Right renal cortex interstitium (tissue), 3 donors: ENCODE results near the gene MACROD2. TPM values are rescaled to one million over a fixed set of nuclear protein-coding genes. Genes with fewer than 3 reads are reported as not detected.
"Not testable (repeated sequence)": the region's sequence is repeated elsewhere in the genome, so short reads cannot be mapped to it uniquely, and the experiment has no call there.

Experiments used
- DNase-seq, 3 donors: peaks; one replicate each; pipeline ENCODE4 v3.0.0-alpha.2; 2013; ENCODE audit warnings: low read depth in 3 of 3, low spot score in 2 of 3
- polyA plus RNA-seq, 3 donors: library from polyadenylated mRNA; unstranded; fragments of 120-200 nt; gene quantifications; one replicate each; pipeline ENCODE4 v1.2.1, GENCODE V29; 2013; ENCODE audit not compliant: insufficient read length in 3 of 3

The MACROD2 gene
- polyA plus RNA-seq, 3 donors, result 14.4 to 15.6 (median 14.5) TPM

DNA sequence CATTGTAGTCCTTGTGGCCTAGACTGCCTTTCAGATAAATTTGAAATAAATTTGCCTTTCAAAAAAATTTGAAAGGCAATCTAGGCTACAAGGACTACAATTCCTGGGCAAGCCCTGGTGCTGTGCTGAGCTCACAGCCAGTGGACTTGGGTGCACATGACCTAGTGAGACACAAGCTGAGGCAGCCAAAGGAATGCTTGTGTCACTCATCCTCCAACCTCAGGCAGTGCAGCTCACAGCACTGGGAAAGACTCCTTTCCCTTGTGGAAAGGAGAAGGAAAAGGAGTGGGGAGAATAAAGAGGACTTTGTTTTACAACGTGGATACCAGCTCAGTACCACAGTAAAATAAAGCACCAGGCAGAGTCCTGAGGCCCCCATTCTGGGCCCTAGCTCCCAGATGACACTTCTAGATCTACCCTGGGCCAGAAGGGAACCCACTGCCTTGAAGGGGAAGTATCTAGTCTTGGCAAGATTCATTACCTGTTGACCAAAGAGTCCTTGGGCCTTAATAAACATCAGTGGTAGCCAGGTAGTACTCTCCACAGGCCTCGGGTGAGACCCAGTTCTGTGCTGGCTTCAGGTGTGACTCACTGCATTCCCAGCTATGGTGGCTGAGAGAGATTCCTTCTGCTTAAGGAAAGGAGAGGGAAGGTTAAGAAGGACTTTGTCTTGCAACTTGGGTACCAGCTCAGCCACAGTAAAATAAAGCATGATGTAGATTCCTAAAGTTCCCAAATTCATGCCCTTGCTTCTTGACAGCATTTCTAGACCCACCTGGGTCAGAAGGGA is 1001.8 kb downstream of the MACROD2 start:
- no peak for DNase-seq

- no peak for DNase-seq
These were observed 1002.5 kb downstream of the MACROD2 start for GRCh38 chr20:14997791-14998190.

- no peak for DNase-seq
These were observed 1010.1 kb downstream of the MACROD2 start for GRCh38 chr20:15005300-15005986.

DNA sequence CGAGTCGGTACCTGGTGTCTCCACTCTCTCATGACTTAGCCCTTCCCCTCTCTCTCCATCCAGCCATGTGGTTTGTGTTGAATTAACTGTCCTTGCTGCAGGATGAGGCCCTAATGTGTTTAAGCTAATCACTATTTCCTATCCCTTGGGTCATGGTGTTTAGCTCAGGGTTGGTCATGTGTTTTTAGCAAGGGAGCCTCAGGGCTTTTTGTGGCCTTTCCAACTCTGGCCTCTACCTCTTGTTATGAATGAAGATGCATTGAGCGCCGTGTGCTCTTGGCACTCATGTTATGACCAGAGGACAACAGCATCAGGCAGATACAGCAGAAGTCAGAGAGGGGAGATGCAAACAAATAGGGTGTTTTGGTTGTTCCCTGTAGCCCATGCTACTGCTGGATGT is 1016.3 kb downstream of the MACROD2 start:
- DNase-seq, result no peak

- DNase-seq, result no peak
These were observed 1017.2 kb downstream of the MACROD2 start for GRCh38 chr20:15012566-15012965.

DNA sequence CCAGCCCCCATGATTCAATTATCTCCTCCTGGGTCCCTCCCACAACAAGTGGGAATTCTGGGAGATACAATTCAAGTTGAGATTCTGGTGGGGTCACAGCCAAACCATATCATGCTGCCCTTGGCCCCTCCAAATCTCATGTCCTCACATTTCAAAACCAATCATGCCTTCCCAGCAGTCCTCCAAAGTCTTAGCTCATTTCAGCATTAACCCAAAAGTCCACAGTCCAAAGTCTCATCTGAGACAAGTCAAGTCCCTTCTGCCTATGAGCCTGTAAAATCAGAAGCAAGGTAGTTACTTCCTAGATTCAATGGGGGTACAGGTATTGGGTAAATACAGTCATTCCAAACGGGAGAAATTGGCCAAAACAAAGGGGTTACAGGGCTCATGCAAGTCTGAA is 1021.6 kb downstream of the MACROD2 start:
- not testable (repeated sequence) for DNase-seq

DNA sequence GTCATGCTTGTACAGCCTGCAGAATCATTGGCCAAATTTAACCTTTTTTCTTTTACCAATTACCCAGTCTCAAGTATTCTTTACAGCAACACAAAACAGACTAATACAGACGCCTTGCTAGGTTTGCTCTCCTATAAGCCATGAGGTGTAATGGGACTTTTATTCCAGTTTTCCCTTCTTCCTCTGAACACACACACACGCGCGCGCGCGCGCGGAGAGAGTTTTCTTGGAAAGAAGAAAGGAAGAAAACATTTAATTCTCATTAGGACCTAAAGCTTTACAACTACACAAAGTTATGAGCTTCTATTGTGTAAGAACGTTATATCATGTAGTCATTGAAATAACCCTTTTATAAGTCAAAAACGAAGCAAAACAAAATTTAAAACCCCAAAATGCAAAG is 1023.6 kb downstream of the MACROD2 start:
- no peak for DNase-seq

- no peak for DNase-seq
These were observed 1025.5 kb downstream of the MACROD2 start for GRCh38 chr20:15020845-15021244.

- no peak for DNase-seq
These were observed 1027.6 kb downstream of the MACROD2 start for GRCh38 chr20:15022921-15023320.

DNA sequence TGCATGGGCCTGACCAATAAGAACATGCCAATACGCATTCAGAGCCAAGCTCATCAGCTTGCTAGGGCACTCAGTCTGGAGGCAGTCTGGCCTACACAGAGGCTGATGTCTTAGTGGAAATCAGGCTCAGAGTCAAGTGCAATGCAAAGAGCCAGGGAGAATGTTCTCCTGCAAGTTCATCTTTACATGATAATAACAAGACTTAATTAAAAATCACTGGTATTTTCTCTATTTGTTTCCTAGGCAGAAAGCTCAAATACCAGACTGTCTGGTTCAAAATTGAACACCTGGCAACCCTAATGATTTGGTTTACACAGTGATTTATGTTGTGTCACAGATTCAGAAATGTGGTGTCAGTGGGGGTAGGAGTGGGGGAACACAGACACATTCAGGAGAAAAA is 1031.4 kb downstream of the MACROD2 start:
- DNase-seq, result no peak

- DNase-seq, result no peak
These were observed 1035.5 kb downstream of the MACROD2 start for GRCh38 chr20:15030826-15031225.

GRCh38 chr20:15031546-15032351 is 1036.4 kb downstream of the MACROD2 start:
- DNase-seq, result no peak

GRCh38 chr20:15032352-15032622 is 1037.0 kb downstream of the MACROD2 start:
- DNase-seq, result no peak

DNA sequence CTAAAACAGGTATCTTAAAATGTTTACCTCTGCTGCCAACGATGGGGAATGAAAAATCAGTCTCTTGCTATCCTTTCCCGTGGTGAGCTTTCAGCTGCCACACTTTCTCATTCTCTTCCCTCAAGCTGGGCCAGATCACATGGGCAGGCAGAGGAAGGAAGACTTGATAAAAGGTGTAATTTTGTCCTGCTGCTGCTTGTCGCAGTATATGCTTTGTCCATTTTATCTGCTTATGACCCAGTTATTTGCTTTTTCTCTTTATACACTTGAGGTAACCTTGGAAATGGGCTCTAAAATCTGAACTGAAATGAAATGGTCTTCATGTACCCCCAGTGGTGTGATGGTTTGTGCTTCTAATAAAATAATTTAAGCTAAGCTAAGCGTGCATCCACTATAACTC is 1038.0 kb downstream of the MACROD2 start:
- DNase-seq, result no peak

DNA sequence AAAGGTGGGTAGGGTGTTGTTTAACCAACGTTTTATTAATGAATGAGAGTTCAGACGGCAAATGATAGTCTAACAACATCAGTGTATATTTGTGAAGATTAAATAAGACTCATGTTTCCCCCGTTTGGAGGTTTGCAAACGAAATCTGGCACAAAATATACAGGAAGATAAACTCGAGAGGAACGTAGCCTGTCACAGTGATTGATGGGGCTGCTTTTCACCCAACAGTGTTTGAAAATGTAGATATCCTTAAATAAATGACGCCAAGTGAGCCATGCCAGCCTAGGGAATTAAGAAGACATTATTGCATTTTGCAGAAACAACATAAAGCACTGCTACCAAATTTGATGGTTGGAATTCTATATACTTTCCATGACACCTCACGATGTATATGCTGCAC is 1038.6 kb downstream of the MACROD2 start:
- DNase-seq, result no peak

DNA sequence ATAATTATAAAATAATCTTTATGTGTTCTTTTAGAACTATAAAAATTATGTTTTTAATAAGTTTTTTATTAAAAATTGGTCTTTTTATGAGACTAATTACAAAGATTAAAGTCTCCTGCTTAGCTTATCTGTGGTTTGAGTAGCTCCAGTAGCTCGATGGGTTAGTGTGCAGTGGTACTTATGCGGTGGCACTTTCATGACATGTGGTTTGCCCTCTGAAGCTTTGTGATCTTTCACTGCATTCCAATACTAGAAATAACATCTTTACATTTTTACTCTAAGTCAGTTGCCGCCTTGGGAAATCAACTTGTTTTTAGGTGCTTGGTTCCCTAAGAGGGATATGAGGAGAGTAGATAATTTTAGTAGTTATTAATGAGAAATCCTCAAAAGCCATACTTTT is 1041.6 kb downstream of the MACROD2 start:
- no peak for DNase-seq

GRCh38 chr20:15039088-15039752 is 1043.9 kb downstream of the MACROD2 start:
- DNase-seq, result peak in 2 of 3 donors; percentile 49 to 54

DNA sequence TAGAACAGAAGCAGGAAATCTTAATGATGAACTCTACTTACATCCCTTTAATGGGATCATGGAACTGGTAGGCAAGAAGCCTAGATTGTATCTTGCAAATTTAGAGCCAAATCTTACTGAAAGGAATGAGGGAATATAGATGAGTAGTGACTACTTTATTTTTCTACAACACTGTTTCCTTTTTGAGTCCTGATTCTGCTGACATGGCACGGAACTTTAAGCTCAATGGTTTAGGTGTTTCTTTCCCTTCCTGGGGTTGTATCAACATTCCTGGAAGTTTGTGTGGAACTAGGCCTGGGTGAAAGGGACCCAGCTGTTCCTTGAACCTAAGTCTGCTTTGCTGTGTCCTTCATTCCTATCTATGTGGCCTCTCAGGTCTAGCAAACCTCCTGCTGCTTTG is 1047.4 kb downstream of the MACROD2 start:
- no peak for DNase-seq

GRCh38 chr20:15045246-15045645 is 1049.9 kb downstream of the MACROD2 start:
- no peak for DNase-seq

DNA sequence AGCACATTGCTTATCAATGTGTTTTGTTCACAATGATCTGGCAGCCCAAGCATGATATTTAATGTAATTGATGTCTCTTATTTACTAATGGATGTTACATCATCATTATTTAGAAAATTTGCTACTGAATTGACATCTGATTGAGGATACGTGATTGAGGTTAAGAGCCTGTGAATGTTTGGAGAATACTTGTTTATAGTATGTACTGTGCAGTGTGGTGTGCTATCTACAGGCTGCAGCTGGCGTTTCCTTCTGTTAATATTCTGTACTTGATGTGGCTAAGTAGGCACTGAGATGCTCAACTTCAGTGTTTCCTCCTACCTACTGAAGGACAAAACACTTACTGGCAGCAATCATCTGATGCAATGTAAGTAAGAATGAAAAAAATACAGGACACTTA is 1051.7 kb downstream of the MACROD2 start:
- no peak for DNase-seq

DNA sequence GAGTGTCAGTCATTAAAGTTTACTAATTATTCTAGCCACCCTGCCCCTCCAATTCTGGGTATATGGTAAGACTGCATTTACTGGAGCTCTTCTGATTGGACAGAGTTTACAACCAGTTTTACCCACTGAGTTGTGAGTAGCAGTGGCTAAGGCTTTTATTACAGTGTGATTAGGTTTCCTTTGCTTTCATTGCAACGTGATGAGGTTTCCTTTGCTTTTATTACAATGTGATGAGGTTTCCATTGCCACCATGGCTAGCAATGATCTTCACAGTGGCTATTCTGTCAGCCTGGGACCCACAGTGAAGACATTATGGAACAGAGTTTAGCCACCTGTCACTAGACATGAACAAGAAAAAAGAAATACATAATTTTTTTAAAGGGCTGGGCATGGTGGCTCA is 1052.3 kb downstream of the MACROD2 start:
- no peak for DNase-seq
